GM18951 (cell line): ENCODE results near the gene HIPK2.

Experiments used
- POLR2A ChIP-seq: IDR thresholded peaks from 4 replicates; pipeline ENCODE4 v1.6.1; 2011; ENCODE audit warnings: mild to moderate bottlenecking; ENCODE audit not compliant: insufficient read length, insufficient read depth; ENCODE audit errors: extremely low read depth
- in situ Hi-C: fragments of 300-500 bp; cut with MboI; formaldehyde crosslinking; loops from one replicate; pipeline ENCODE4 v1.12.0; 2022; ENCODE audit warnings: low sequenced_read_pairs, mixed read lengths, inconsistent platforms; ENCODE audit not compliant: unreplicated experiment

The HIPK2 gene

DNA sequence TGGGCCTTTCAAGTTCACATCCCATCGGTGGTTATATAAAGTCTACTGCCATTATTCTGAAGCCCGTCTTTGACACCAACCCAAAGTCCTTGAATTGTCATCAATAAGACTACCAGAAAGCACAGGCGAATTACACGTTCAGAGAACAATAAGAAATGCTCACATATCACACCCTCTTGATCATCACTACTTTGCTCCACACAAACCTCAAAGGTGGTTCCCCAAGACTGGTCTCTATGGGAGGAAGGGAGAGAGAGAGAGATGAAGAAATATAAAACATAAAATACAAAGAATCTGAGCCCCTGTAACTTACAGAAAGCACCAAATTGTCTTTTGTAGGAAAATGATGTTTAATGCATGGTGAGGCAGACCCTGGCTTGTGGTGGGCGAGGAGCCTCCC is 4.4 kb downstream of the HIPK2 start:
- in situ Hi-C loops = loop anchor here (10.0 kb wide), 1 partner anchor 129 kb away; no protein-coding TSS in a partner anchor
- no peak for TF ChIP-seq POLR2A

DNA sequence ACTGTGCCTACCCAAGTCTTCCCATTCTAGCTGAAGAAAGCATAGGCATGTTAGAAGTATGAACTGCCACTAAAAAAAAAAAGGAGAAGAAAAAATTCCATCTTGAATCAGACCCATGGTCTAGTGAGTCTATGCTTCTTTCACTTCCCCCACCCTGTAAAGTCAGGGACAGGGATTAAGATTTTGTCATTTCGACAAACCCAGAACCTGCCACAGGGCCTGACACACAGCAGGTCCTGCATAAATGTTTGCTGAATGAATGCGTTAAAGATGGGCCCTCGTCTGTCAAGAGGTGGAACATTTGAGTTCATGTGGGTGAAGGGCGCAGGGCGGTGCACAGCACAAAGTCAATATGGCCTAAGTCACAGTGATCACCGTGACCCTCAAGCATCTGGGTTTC is 4.9 kb downstream of the HIPK2 start:
- in situ Hi-C loops = loop anchor here (10.0 kb wide), 1 partner anchor 128 kb away; no protein-coding TSS in a partner anchor
- TF ChIP-seq POLR2A = no peak

DNA sequence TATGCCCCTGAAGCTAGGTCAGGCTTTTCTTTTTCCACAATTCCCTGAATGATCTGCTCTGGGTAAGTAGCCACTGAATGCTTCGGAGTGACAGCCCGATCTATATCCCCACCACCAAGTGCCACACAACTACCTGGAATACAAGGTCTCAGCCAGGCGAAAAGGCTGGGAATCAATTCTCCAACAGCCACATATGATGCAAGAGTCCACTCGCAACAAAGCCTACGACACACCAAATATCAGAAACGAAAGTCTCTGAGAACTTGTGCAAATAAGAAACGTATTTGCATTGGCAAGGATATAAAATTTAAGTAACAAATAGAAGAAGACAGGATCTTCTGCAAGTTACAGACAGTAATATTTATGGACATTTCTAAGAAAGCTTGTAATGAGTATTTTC is 5.7 kb downstream of the HIPK2 start:
- in situ Hi-C loops = loop anchor here (10.0 kb wide), 1 partner anchor 127 kb away; no protein-coding TSS in a partner anchor
- TF ChIP-seq POLR2A = no peak

DNA sequence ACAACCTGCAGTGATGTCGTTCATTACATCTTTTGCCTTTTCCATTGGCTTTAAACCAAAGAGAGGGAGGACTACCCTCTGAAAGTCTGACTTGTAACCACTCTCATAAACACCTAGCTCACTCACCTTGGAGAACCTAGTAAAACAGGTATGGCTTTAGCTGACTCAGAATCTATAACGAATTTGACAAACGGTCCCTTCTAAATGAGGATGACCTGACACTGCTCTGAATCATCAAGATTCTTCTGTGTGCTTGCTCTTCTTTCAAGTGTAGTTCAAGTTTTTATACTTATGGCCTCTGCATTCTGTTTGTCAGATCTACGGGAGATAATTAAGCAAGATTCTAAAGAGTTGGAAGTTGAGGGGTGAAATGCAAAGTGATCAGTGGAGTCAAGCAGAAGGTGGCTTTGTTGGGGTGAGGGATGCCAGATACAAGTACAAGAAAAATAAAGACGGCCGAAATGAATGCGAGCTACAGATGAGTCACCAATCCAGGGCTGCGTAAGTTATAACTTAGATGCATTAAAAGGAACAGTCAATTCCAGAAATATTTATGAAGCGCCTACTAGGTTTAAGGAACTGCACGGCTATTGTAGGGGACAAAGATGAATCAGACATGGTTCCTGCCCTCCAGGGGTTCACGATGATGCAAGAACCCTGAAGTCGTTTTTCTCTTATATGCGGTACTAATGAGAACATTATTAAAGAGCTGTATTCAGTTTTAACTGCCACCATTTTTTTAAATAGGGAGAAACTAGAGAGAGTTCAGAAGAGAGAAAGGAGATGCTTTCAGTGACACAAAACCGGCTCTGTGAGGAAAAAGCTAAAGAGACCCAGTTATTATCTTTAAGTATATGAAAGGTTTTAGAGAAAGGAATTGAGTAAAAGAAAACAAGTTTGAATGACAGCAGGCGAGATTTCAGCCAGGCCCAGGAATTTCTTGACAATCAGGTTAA is 6.5 kb downstream of the HIPK2 start:
- in situ Hi-C loops = loop anchor here (10.0 kb wide), 1 partner anchor 126 kb away; no protein-coding TSS in a partner anchor

DNA sequence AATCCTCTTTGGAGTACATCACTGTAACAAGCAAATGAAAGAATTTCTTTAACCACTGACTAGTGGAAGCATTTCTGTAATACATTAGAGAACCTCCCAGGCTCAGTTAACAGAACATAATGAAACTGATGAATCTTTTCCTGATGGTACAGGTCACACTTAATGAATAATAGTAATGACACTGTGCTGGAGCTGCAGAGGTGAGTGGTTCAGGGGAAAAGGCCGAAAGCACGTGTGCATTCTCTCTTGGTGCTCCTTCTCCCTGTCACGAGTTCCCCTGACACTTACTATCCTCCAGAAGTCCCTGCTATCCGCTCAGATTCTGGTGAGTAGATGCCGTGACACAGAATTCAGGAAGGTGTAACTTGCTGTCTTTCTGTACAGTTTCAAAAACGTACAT is 8.0 kb downstream of the HIPK2 start:
- TF ChIP-seq POLR2A = no peak
- in situ Hi-C loops = loop anchor here (10.0 kb wide), 1 partner anchor 125 kb away; no protein-coding TSS in a partner anchor

More for the DNA sequence above, 6.5 kb downstream of the HIPK2 start:
- TF ChIP-seq POLR2A = no peak

DNA sequence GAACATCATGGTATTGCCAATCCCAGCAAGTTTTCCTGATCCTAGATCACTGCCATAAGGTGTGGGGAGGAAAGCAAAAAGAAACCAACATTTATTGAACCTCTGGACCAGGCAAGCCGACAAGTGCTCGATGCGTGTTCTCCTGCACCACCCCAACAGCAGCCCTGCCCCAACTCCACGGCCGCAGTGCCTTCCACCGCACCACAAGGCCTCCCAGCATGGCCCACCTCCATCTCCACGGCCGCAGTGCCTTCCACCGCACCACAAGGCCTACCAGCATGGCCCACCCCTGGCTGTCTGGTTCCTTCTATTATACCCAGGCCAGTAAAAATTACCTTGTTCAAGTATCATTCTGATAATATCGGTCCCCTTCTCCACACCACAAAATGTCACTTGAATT is 8.7 kb downstream of the HIPK2 start:
- in situ Hi-C loops = no loop called here
- TF ChIP-seq POLR2A = no peak

DNA sequence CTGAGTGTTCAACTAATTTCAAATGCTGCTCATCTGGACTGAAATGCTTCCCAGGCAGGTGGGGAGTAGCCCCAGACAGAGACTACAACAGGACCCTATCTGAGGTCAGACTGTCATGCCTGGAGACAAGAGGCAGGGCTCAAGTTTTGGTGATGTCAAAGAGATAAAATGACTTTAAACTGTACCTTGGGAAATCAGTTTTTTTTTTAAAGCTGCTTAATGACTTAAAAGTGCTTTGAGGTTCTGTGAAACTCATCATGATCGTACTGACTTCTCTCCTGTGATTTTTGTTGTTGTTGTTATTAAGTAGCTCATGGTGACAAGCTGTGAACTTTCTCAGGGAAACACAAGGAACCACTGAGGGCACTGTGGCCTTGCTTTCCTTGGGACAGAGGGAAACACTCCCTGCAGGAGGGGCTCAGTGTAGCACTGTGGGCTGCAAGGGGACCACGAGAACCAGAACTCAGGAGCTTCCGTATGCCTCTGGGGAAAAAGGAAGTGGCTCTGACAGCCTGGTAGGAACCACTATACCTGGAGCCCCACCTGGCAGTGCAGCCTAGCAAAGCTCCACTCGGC is 9.5 kb downstream of the HIPK2 start:
- in situ Hi-C loops = no loop called here

DNA sequence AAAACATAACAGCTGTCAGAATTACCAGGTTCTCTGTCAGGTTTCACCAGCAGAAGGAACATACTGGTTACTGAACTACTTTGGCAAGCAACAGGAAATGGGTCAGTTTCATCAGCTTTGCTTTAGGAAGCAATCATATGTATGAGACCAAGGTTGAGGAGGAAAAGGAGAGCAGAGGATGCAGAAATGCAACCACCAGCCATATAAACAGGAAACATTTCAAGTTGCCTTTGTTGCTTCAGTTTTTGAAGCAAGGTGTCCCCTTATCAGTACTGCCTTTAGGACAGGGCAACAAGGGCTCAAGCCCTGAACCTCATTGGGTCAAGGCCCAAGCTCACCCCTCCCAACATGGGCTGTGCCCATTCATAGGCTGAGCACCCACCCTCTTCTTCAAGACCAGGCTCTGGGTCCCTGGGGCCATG is 10.2 kb downstream of the HIPK2 start:
- no peak for TF ChIP-seq POLR2A
- in situ Hi-C loops = no loop called here

More for the DNA sequence above, 9.5 kb downstream of the HIPK2 start:
- TF ChIP-seq POLR2A = no peak

DNA sequence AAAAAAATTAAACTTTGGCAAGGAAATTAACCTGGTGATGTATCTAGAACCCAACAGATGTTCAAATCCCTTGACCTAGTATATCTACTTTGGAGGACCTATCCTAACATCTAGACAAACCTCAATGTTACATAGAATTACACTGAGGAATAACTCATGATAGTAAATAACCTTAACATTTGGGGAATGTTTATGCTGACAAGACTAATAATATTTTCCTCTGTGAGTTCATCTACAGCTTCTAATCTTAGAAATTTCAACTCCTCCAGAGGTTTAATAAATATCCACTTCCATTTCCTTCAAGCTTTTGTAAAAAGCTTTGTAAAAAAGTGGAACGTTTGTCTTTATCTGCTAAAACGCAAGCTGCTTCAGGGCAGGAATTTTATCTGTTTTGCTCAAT is 12.7 kb downstream of the HIPK2 start:
- in situ Hi-C loops = no loop called here
- TF ChIP-seq POLR2A = no peak

DNA sequence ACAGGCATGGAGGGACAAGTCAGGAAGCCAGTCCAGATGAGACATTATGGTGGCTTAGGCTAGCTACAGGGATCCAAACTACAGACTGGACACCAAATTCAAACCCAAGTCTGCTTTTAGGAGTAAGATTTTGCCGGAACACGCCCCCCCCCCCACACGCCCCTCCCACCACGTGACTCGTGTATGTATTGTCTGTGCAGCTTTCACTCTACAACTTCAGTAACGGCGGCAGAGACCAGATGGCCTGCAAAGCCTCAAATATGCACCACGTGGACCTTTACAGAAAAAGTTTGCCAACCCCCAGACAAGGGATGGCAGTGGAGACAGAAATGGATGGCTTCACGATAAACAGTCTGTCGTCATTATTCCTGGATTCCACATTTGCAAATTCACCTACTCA is 14.5 kb downstream of the HIPK2 start:
- in situ Hi-C loops = no loop called here
- TF ChIP-seq POLR2A = no peak

DNA sequence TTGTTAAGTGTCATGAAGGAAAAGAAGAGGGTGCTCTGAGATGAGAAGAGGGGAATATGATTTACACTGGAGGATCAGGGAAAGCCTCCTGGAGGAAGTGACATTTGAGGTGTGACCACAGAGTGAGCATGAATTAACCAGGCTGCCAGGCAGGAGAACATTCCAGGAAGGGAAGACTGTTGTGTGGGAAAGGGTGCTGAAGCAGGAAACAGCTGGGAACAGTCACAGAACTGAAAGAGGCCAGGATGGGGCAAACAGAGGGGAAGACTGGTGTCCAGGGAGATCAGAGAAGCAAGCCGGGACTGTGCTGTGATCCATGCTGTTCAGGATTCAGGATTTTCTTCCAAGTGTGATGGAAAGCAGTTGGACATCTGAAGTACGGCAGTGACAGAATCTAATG is 14.9 kb downstream of the HIPK2 start:
- no peak for TF ChIP-seq POLR2A
- in situ Hi-C loops = no loop called here

DNA sequence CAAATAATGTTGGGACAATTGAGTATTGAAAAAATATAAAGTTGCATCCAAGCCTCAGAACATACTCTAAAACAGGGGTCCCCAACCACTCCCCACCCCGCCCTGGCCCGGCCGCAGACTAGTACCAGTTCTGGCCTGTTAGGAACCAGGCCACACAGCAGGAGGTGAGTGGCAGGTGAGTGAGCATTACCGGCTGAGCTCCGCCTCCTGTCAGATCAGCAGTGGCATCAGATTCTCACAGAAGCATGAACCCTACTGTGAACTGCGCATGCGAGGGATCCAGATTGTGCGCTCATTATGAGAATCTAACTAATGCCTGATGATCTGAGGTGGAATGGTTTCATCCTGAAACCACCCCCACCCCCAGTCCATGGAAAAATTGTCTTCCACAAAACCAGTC is 19.4 kb downstream of the HIPK2 start:
- in situ Hi-C loops = no loop called here
- TF ChIP-seq POLR2A = no peak

DNA sequence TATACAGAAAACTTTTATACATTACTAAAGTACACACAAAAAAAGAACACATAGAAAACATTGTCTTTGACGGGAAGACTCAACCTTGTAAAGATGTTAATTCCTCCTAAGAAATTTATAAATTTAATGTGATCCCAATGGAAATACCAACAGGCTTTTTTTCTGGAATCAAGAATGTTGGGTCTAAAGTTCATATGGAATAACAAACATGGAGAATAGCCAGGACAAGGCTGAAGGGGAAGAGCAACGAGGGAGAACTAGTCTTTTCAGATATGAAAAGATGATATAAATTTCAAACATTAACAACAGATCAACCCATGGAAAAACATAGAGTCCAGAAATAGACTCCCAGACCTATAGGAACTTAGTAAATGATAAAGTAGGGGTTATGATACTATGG is 19.8 kb downstream of the HIPK2 start:
- no peak for TF ChIP-seq POLR2A
- in situ Hi-C loops = no loop called here
